ENCODE results near the gene NCS1.

Gene NCS1

DNA sequence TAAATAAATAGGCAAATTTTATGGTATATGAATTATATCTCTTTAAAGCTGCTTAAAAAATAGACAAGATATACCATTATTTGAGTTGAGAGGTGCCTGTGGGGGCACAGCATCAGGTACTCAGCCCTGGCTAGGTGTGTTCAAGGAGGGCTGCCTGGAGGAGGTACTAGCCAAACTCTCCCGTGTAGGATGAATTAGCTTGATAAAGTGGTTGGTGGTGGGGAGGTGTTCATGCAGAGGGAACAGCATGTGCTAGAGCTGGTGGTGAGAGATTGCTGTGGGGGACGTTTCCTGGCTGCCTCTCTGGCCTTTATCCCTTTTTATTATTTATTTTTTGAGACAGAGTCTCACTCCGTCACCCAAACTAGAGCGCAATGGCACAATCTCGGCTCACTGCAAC is 23.2 kb upstream of the NCS1 start:
- no peak for DNase-seq

DNA sequence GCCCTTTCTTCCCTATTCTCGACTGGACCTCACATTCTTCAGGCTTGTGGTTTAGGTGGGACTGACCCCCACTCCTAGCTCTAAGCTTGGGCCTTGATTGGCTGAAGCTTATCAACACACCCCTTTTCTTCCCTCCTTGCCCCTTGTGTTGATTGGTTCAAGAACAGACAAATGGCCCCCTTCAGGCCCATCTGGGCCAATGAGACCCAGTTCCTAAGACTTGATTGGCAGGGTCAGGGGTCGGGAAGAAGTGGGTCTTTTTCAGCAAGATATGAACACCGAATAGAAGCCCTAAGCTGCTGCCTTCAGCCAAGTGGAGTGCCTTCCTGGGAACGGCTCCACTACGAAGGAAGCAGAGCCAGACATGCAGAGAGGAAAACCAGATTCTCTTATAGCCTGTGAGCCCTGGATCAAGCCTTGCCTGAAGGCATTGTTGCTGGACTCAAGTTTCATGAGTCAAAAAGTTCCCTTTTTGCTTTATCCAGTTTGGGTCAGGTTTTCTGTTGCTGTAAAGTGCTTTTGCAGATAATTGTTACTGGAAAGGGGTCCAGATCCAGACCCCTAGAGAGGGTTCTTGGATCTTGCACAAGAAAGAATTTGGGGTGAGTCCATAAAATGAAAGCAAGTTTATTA is 22.4 kb upstream of the NCS1 start:
- DNase-seq: no peak

DNA sequence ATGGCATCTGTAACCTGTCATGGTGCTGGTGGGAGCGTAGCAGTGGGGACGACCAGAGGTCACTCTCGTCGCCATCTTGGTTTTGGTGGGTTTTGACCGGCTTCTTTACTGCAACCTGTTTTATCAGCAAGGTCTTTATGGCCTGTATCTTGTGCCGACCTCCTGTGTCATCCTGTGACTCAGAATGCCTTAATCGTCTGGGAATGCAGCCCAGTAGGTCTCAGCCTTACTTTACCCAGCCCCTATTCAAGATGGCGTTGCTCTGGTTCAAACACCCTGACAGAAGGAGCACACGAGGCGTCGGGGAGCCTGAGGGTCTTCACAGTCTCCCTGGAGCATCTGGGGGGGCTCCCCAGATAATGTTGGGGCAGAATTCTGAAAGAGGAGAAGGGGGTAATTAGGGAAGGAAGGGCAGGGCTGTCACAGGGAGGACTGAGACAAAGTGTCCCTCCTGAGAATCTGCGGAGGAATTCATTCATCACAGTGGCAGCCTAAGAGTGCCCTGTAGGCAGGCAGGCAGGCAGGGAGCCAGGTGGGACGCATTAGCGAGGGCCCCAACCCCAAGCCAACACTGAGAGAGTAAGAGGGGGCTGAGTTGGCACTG is 21.3 kb upstream of the NCS1 start:
- no peak for DNase-seq

DNA sequence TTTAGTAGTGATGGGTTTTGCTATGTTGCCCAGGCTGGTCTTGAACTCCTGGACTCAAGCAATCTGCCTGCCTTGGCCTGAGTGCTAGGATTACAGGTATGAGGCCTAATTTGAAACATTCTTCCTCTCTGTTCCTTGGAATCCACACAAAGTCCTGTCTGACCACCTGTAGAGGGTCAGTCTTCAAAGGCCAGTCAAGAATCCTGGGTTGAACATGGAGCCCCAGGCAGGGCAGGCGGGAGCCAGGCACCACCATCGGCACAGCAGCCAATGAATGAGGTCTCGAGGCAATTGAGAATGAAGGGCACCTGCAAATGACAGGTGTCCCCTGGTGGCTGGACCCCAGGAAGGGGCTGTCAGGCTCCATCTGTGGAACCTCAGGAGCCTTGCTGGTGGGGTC is 17.4 kb upstream of the NCS1 start:
- DNase-seq: no peak

DNA sequence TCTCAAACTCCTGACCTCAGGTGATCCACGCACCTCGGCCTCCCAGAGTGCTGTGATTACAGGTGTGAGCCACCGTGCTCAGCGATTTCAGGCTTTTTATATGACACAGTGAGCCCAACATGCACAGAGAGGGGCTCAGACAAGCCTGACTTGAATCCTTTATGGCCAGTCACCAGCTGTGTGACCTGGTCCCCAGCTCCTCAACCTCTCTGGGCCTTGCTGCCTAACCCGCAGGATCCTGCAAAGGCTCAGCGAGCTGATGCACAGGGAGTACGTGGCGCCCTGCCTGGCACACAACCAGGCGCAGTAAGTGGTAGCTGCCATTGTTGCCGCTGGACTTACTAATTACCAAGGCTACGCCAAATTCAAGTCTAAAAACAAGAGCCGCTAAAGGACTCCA is 16.6 kb upstream of the NCS1 start:
- no peak for DNase-seq

DNA sequence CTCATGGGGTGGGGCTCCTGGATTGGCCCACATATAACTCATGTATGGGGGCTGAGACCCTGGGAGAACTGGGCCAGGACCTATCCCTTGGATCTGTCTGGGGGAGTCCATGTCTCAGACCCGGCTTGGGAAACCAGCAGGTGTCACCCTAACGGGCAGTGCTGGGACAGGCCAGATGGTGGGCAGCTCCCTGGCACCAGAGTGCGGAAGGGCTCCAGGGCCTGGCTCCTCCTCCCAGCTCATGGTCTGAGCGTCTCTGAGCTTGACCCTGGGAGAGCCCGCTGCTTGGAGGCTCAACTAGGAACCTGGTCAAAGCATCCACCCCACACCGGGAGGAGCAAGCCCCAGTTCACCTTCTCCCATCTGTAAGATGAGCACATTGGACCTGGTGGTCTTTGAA is 15.5 kb upstream of the NCS1 start:
- no peak for DNase-seq

DNA sequence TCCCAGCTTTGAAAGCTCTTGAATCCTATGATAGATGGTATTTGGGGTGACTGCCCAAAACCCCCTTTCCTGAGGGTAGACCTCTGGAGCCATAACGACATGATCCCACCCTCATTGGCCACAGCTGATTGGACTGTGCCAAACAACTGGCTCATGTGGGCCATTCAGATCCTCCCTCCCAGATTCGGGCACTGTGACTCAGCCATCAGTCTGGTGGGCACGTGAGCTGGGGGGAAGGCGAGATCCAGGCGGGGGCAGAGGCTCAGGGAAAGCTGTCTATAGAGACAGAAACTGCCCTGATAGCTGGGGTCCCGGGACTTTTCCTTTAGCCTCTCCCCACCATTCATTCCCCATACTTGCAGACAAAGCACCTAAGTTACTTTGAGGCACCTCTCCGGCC is 15.1 kb upstream of the NCS1 start:
- no peak for DNase-seq

DNA sequence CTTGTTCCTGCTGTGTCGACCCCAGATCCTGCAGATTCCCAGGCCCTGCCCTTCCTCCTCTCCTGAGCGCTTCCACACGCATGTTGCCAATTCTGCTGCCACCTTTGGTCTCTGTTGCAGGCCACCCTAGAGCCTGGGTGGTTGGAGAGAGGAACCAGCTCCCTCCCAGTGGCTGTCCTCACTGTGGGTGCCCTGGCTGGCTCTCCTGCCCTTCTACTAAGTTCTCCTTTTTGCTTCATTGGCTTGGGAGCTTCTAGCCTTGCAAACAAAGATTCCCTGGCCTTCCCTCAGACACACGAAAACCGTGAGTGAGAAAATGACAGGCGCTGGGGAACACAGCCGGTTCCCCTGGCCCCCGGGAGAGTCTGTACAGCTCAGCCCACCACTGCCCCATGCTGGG is 14.2 kb upstream of the NCS1 start:
- no peak for DNase-seq

DNA sequence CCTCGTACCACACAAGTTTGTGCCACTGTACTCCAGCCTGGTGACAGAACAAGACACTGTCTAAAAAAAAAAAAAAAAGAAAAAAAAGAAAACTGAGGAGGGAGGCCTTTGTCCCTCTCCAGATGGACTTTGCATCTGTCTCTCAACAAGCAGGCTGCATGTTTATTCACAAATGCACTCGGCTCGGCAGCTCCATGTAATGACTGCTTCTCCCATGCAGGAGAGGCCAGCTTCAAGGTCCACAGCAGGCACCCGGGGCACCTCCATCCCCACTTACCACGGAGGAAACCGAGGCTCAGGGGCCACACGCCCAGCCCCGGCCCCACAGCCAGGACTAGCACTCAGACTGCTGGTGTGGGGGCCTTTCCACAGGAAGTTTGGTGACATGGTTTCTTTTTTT is 13.1 kb upstream of the NCS1 start:
- no peak for DNase-seq

DNA sequence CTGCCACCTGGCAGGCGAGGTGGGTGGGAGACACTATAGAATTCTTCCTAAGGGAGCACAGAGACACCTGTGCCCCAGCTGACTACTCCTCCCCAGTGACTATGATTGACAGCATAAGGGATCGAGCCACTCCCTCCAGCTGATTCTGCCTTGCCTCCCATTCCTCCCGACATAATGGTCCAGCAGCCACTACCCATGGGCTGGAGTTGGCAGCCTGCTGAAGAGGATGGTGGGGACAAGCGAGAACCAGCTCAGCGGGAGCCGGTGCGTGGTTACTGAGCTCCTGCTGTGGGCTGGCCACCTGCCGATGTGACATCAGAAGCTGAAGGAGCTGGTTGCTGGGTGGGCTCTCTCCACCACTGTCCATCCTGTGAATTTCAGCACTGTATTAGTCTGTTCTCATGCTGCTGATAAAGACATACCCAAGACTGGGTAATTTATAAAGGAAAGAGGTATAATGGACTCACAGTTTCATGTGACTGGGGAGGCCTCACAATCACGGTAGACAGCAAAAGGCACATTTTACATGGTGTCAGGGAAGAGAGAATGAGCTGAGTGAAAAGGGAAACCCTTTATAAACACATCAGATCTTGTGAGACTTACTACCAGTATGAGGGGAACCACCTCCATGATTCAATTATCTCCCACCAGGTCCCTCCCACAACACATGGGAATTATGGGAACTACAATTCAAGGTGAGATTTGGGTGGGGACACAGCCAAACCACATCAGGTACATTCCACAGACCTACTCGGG is 12.1 kb upstream of the NCS1 start:
- DNase-seq: no peak

DNA sequence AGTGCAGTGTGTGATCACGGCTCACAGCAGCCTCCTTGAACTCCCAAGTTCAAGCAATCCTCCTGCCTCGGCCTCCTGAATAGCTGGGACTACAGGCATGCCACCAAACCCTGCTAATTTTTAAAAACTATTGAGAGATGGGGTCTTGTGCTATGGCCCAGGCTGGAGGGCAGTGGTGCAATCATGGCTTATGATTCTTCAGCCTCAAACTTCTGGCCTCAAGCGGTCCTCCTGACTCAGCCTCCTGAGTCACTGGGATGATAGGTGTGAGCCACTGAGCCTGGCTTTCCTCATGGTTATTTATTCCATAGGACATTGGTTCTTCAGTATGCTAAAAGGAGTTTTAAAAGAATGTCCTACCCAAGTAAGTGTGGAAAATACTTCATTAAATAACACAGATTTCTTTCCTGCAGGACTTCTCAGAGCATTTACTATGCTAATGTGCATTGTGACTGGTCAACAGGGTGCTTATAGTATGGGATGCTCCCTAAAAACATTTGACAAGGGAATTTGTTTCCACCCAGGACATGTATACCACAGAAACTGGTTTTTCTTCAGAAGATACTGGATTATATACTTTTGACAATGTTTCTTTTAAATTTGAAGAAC is 11.2 kb upstream of the NCS1 start:
- no peak for DNase-seq

DNA sequence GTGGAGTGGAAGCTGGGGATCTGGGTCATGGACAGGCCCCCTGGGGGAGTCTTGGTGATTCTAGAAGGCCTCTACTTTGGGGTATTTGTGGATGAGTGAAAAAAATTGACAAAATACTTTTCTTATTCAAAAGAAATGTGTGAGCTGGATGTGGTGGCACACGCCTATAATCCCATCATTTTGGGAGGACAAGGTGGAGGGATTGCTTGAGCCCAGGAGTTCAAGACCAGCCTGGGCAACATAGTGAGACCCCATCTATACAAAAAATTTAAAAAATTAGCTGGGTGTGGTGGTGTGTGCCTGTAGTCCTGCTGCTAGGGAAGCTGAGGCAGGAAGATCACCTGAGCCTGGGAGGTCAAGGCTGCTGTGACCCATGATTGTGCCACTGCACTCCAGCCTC is 6.6 kb upstream of the NCS1 start:
- no peak for DNase-seq

DNA sequence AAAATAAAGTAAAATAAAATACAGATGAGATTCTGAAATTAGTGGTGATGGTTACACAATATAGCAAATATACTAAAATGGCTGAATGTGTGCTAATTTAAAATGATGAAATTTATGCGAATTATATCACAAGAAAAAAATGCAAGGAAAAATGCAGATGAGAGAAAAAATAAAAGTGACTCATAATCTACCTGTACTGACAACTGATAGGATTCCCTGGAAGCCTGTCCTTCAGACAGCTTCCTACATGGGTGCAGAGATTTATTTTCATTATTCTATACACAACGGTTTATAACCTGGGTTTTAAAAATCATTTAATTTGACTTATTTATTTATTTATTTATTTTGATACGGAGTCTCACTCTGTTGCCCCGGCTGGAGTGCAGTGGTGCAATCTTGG is 5.8 kb upstream of the NCS1 start:
- no peak for DNase-seq

DNA sequence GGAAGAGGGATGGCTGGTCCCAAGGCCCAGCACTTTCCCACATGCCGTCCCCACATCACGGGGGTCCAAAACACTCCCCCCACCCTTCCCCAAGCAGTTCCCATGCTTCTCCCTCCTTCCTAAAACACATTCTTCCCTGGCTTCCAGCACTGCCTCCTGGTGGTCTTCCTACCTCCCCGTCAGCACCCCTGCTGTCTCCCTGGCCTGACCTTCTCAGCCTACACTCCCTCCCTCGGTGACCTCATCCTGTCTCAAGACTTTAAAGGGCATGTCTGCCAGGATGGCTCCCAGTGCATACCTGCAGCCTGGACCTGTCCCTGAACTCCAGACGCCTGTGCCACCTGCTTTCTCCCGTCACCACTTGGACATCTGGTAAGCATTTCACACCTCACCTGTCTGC is 4.3 kb upstream of the NCS1 start:
- DNase-seq: no peak

DNA sequence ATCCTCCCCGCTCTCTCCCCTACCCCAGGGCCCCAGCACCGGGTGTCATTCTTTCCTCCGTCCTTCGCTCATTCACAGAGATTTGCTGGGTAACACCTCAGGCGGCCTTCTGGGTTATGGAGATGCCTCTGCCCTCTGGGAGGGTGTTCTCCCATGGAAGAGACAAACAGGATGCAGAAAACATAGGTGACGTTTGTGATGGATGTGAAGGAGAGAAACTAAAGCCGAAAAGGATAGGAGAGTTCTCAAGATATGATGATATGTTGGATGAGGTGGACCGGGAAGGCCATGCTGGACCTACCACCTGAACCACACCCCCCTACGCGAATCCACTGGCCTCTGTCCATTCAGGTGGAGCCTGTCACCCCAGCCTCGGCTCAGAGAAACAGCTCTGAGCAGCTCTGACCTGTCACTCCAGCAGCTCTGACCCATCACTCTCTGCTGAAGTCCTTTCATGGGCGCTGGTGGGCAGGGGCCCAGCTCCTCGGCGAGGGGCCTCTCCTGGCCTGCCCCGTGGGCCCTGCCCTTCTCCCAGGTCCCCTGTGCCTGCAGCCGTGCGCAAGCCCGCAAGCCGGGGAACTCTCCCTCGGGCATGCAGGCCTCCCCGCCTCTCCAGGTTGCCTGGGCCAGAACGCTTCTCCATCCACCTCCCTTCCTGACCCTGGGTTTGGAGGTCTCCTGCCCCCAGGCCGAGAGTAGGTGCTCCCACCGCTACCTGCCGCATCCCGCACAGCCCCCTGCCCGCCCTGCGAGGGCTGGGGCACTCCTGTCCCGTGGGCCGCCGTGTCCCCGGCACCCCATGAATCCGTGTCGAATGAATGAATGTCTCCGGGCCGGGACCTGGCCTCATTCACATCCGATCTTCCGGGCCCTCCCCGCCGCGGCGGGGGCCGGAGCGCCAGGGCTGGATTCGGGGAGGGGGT is 717 bp upstream of the NCS1 start:
- DNase-seq: no peak

DNA sequence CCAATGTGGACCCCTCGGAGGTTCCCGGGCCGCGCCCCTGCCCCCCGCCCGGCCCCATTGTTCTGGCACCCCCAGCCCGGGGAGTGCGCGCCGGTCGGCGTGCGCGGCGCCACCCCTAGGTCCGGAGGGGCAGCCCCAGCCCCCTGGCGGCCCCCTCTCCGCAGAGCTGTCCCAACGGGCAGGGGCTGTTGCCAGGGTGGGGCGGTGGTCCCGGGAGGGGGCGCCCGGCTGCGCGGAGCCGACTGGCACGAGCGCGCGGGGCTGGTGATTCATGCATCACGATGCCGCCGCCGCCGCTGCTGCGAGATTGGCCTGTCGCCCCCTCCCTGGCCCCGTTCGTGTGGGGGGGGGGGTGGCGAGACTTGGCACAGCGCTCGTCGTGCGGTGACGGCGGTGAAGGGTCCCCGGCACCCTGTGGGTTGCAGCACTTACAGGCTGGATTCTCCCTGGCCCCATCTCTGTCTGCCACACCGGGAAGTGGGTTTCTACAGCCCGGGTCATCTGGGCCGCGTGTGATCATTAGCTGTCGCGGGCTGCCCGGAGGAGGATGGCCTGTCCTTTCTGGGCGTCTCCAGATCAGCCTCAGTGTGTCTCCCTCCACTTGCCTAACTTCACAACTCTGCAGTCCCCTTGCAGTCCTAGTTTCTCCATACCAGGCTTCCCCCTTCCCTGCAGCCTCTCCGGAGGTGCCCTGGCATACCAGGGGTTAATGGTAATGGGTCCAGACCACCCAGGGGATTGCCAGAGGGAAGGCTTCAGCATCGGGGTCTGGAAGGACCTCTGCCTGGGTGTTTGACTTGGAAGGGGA is 858 bp downstream of the NCS1 start:
- no peak for DNase-seq

DNA sequence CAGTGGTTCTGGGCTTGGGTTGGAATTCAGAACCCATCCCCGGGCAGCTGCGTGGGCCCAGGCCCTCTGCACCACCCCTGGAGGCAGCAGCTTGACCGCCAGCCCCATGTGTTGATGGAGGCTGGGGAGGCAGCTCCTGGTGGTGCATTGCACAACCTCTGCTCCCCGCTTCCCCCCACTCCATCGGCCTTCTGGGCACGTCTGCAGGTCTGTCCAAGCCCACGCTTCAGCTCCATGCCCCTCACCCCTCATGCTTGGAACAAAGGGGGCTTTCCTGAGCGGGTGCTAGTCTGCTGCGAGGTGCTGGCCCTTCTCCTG is 1.4 kb downstream of the NCS1 start:
- no peak for DNase-seq

DNA sequence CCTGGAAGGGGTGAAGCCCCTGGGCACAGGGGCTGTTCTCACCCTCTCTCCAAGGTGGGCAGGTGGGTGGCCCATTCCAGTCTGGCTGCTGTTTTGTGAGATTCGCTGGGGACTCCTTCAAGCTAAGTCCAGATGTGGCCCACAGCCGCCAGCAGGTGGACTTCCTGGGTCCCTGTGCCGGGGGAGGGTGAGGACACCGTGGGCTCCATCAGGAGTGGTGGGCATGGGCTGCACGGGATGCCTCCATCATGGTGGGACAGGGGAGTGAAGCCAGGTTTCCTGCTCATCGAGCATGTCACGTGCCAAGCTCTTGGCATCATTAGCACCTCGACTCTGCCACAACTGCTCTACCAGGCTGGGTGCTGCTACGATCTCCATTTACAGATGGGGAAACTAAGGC is 1.8 kb downstream of the NCS1 start:
- DNase-seq: no peak

DNA sequence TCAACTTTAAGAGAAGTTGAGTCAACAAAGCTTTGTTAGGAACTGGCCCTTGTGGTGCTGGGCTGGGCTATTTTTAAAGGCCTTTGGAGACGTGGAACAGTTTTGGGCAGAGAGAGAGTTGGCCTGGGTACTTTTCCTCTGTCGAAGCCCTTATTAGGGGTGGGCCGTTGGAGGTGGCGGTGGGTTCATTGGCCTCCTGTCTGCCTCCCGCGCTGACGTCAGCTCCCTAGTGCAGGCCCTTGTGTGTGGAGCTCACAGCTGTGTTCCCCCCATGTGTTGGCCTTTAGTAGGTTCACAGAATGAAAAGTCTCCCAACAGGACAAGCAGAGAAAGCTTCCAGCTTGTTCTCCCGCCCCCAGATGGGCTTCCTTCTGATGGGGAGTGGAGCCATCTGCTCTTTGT is 2.7 kb downstream of the NCS1 start:
- no peak for DNase-seq

DNA sequence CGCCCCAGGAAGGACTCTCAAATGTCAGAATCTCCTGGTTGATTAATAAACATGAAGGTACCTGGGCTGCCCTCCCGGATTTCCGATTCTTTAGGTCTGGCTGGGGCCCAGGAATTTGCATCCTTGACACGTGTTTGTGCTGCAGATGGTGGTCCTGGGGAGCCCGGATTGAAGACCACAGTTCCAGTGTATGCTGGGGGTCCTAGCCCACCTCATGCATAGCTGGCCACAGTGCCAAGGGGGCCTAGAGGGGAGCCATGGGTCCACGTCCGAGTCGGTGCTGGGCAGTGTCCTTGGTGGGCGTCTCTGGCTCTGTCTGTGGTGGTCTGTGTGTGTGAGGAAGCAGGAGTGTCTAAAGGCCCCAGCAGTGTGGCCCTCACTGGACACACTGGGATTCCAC is 3.2 kb downstream of the NCS1 start:
- DNase-seq: no peak

DNA sequence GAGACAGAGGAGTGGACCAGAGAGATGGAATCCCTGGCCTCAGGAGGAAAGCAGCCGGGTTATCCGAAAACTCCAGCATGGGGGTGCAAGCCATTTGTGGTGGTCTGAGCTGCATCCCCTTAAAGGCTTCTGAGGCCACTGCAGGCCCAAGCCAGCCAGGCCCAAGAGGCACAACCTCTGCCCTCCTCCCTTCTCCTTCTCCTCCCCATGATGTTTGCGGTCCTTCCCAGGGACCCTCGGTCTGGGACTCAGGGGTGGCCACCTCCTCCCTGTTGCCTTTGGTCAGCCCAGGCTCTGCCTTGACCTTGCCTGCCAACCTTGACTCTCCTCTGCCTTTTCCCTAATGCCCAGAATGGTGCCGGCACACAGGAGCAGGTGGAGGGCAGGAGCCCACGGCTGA is 4.6 kb downstream of the NCS1 start:
- no peak for DNase-seq
